ENCODE results near the gene ITGB7.

Gene ITGB7

GRCh38 chr12:53173085-53173715 lies 33.9 kb downstream of the ITGB7 start:
- TF ChIP-seq, protein P1, sequence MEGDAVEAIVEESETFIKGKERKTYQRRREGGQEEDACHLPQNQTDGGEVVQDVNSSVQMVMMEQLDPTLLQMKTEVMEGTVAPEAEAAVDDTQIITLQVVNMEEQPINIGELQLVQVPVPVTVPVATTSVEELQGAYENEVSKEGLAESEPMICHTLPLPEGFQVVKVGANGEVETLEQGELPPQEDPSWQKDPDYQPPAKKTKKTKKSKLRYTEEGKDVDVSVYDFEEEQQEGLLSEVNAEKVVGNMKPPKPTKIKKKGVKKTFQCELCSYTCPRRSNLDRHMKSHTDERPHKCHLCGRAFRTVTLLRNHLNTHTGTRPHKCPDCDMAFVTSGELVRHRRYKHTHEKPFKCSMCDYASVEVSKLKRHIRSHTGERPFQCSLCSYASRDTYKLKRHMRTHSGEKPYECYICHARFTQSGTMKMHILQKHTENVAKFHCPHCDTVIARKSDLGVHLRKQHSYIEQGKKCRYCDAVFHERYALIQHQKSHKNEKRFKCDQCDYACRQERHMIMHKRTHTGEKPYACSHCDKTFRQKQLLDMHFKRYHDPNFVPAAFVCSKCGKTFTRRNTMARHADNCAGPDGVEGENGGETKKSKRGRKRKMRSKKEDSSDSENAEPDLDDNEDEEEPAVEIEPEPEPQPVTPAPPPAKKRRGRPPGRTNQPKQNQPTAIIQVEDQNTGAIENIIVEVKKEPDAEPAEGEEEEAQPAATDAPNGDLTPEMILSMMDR (IDR thresholded peaks at IDR 0.05; ENCODE audit: insufficient read depth, low read length, poor library complexity, severe bottlenecking) = no peak
- peaks cover 1% of the 10 kb centered on the region; the same call in 1 of the 2 replicates for H3K36me3 ChIP-seq (ENCODE audit: control insufficient read depth, insufficient read depth, low read length)
- DNase-seq (ENCODE audit: extremely low read depth, insufficient read length) = no peak
- H3K4me3 ChIP-seq (replicated peaks; ENCODE audit: low read depth, low read length) = no peak overlapping the region
- H3K27me3 ChIP-seq (replicated peaks; ENCODE audit: control insufficient read depth, insufficient read depth, low read length) = no peaks in the 10 kb centered on the region

DNA sequence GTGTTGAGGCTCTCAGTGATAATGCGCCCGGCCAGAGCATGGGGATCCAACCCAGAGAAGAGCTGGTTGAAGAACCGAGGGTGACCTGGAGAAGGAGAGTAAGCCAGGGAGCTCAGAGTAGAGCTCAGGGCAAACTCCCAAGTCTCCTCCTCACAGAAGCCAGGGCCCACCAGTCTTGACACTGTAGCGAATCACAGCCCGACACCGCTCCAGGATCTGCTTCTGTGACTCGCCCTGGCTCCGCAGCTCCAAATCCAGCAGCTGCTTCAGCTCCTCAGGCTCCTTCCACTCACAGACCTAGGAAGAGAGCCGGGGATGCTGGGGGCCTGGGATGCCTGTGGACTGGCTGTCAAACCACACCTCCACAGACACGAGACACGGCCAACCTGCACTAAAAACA lies 34.7 kb downstream of the ITGB7 start:
- H3K4me3 ChIP-seq (replicated peaks; ENCODE audit: low read depth, low read length) = no peak overlapping the region
- TF ChIP-seq, protein P1 (IDR thresholded peaks at IDR 0.05; ENCODE audit: insufficient read depth, low read length, poor library complexity, severe bottlenecking) = no peak
- H3K36me3 ChIP-seq (ENCODE audit: control insufficient read depth, insufficient read depth, low read length) = peaks cover 1% of the 10 kb centered on the region; the same call in 1 of the 2 replicates
- no peak for DNase-seq (ENCODE audit: extremely low read depth, insufficient read length)
- no peaks in the 10 kb centered on the region for H3K27me3 ChIP-seq (replicated peaks; ENCODE audit: control insufficient read depth, insufficient read depth, low read length)

- no peak for DNase-seq (ENCODE audit: extremely low read depth, insufficient read length)
- no peaks in the 10 kb centered on the region for H3K27me3 ChIP-seq (replicated peaks; ENCODE audit: control insufficient read depth, insufficient read depth, low read length)
- peaks cover 1% of the 10 kb centered on the region; the same call in 1 of the 2 replicates for H3K36me3 ChIP-seq (ENCODE audit: control insufficient read depth, insufficient read depth, low read length)
- TF ChIP-seq, protein P1 (IDR thresholded peaks at IDR 0.05; ENCODE audit: insufficient read depth, low read length, poor library complexity, severe bottlenecking) = no peak
- H3K4me3 ChIP-seq (replicated peaks; ENCODE audit: low read depth, low read length) = no peak overlapping the region
Measured at GRCh38 chr12:53171725-53172329, 35.2 kb downstream of the ITGB7 start.

DNA sequence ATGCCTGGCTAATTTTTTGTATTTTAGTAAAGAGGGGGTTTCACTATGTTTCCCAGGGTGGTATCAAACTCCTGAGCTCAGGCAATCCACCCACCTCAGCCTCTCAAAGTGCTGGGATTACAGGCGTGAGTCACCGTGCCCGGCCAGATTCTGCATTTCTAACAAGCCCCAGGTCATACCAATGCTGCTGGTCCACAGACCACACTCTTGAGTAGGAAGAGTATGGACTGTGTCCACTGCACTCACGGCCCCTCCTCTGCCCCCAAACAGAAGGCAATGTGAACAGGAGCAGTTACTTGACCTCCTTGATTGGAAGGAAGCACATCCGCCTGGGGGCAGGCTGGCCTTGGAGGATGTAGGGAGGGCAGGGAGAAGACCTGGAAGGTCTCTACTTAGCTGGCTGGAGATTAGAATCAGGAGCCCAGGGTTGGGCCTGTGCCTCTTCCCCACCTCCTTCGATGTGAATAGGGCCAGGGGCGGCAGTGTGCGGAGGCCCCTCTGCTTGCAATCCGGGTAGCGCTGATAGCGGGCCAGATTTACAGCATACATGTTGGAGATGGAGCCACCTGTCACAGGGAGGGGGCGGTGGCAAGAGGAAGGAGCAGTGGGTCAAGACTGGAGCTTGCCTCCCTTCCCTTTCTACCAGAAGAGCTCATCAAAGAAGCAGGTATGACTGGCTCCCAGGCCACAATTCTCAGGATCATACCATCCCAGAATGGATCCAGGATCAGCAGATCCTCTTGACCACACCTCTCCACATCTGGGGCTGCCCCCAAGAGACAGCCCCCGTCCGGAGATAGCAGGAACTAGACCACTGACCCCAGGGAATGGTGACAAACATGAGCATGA lies 36.0 kb downstream of the ITGB7 start:
- Histone ChIP-seq H3K4me3 (replicated peaks; ENCODE audit: low read depth, low read length) (no peak overlapping the region), H3K36me3 (ENCODE audit: control insufficient read depth, insufficient read depth, low read length) (peaks cover 1% of the 10 kb centered on the region; the same call in 1 of the 2 replicates), H3K27me3 (replicated peaks; ENCODE audit: control insufficient read depth, insufficient read depth, low read length) (no peaks in the 10 kb centered on the region)
- TF ChIP-seq, protein P1 (IDR thresholded peaks at IDR 0.05; ENCODE audit: insufficient read depth, low read length, poor library complexity, severe bottlenecking) = no peak
- no peak for DNase-seq (ENCODE audit: extremely low read depth, insufficient read length)

GRCh38 chr12:53170215-53170614 lies 36.8 kb downstream of the ITGB7 start:
- DNase-seq (ENCODE audit: extremely low read depth, insufficient read length) = no peak
- Histone ChIP-seq H3K36me3 (ENCODE audit: control insufficient read depth, insufficient read depth, low read length) (peaks cover 1% of the 10 kb centered on the region; the same call in 1 of the 2 replicates), H3K4me3 (replicated peaks; ENCODE audit: low read depth, low read length) (no peak overlapping the region), H3K27me3 (replicated peaks; ENCODE audit: control insufficient read depth, insufficient read depth, low read length) (no peaks in the 10 kb centered on the region)
- TF ChIP-seq, protein P1 (IDR thresholded peaks at IDR 0.05; ENCODE audit: insufficient read depth, low read length, poor library complexity, severe bottlenecking) = no peak

Data from GM06990 (cell line).